Neural cell (in vitro differentiated cells): ENCODE data around the gene PTPRT. TPM values are rescaled to one million over a fixed set of nuclear protein-coding genes. Genes with fewer than 3 reads are reported as not detected.

Source experiments
- H2AFZ ChIP-seq: fragments of 200-600, 300-800 bp; sonication (generic), shearing (Covaris generic); 2 replicates; pipeline ENCODE4 v1.6.0; 2014; ENCODE audit warnings: low read depth, mild to moderate bottlenecking, antibody characterized with exemption, low read length, moderate library complexity
- H3F3A ChIP-seq: fragments of 200-600 bp; shearing (Covaris generic); 2 replicates; pipeline ENCODE4 v1.6.1; 2016; ENCODE audit warnings: mild to moderate bottlenecking, moderate library complexity, mixed read lengths, antibody characterized with exemption, low read length; ENCODE audit not compliant: insufficient read depth, poor library complexity, severe bottlenecking
- H3K27ac ChIP-seq: fragments of 200-600, 300-800 bp; sonication (generic), shearing (Covaris generic); 2 replicates; pipeline ENCODE4 v1.5.1; 2014; ENCODE audit warnings: mild to moderate bottlenecking, low read length, moderate library complexity
- H3K27me3 ChIP-seq: fragments of 300-800, 200-600 bp; sonication (generic), shearing (Covaris generic); 2 replicates; pipeline ENCODE4 v1.6.0; 2014; ENCODE audit warnings: mild to moderate bottlenecking, low read depth, low read length, moderate library complexity; ENCODE audit not compliant: insufficient read depth
- H3K36me3 ChIP-seq: fragments of 300-800, 200-600 bp; sonication (generic), shearing (Covaris generic); 2 replicates; pipeline ENCODE4 v1.5.1; 2014; ENCODE audit warnings: mild to moderate bottlenecking, antibody characterized with exemption, low read length, moderate library complexity; ENCODE audit not compliant: insufficient read depth
- H3K4me2 ChIP-seq: fragments of 300-800, 200-600 bp; sonication (generic), shearing (Covaris generic); 2 replicates; pipeline ENCODE4 v1.6.0; 2014; ENCODE audit warnings: mild to moderate bottlenecking, low read length
- H3K4me3 ChIP-seq: fragments of 300-800, 200-600 bp; sonication (generic), shearing (Covaris generic); 2 replicates; pipeline ENCODE4 v1.5.1; 2014; ENCODE audit warnings: mild to moderate bottlenecking, low read length, moderate library complexity
- H3K79me2 ChIP-seq: fragments of 200-600 bp; shearing (Covaris generic); replicated peaks from 2 replicates; pipeline ENCODE4 v1.6.0; 2014; ENCODE audit warnings: mild to moderate bottlenecking, low read length, moderate library complexity; ENCODE audit not compliant: insufficient read depth
- H3K9ac ChIP-seq: fragments of 300-800, 200-600 bp; sonication (generic), shearing (Covaris generic); 2 replicates; pipeline ENCODE4 v1.6.1; 2016; ENCODE audit warnings: mild to moderate bottlenecking, low read length, mixed read lengths
- H3K9me2 ChIP-seq: fragments of 200-600 bp; shearing (Covaris generic); 2 replicates; pipeline ENCODE4 v1.6.1; 2016; ENCODE audit warnings: mild to moderate bottlenecking, low read length, mixed read lengths; ENCODE audit not compliant: insufficient read depth
- H3K9me3 ChIP-seq: fragments of 200-600, 300-800 bp; sonication (generic), shearing (Covaris generic); 2 replicates; pipeline ENCODE4 v1.6.1; 2016; ENCODE audit warnings: mild to moderate bottlenecking, mixed run types, low read length, moderate library complexity, mixed read lengths
- H4K20me1 ChIP-seq: fragments of 200-600 bp; shearing (Covaris generic); 2 replicates; pipeline ENCODE4 v1.6.1; 2016; ENCODE audit warnings: mild to moderate bottlenecking, mixed run types; ENCODE audit not compliant: insufficient read depth
- CTCF ChIP-seq: fragments of 450-650 bp; IDR thresholded peaks from 2 replicates; pipeline ENCODE4 v1.5.1; 2014; ENCODE audit warnings: antibody characterized with exemption, mild to moderate bottlenecking, moderate library complexity; ENCODE audit not compliant: poor library complexity, severe bottlenecking
- EP300 ChIP-seq: fragments of 450-650 bp; conservative IDR thresholded peaks from 2 replicates; pipeline ENCODE4 v1.6.1; 2014; ENCODE audit warnings: antibody characterized with exemption, mild to moderate bottlenecking, moderate library complexity; ENCODE audit not compliant: poor library complexity, severe bottlenecking
- EZH2 ChIP-seq: fragments of 200-600, 300-800 bp; shearing (Covaris generic), sonication (generic); IDR thresholded peaks from 2 replicates; pipeline ENCODE4 v1.6.1; 2014; ENCODE audit warnings: antibody characterized with exemption, low read length, borderline replicate concordance, mild to moderate bottlenecking; ENCODE audit not compliant: insufficient read depth, poor library complexity, severe bottlenecking
- MXI1 ChIP-seq: fragments of 450-650 bp; conservative IDR thresholded peaks from 2 replicates; pipeline ENCODE4 v1.6.1; 2014; ENCODE audit warnings: antibody characterized with exemption, mild to moderate bottlenecking; ENCODE audit not compliant: poor library complexity, severe bottlenecking
- POLR2AphosphoS5 ChIP-seq: IDR thresholded peaks from 2 replicates; pipeline ENCODE4 v1.6.1; 2012
- RAD21 ChIP-seq: fragments of 450-650 bp; conservative IDR thresholded peaks from 2 replicates; pipeline ENCODE4 v1.6.1; 2014; ENCODE audit warnings: antibody characterized with exemption, mild to moderate bottlenecking, moderate library complexity
- REST ChIP-seq: IDR thresholded peaks from 2 replicates; pipeline ENCODE4 v1.6.1; 2012; ENCODE audit warnings: borderline replicate concordance
- SMC3 ChIP-seq: fragments of 450-650 bp; conservative IDR thresholded peaks from 2 replicates; pipeline ENCODE4 v1.6.1; 2014; ENCODE audit warnings: antibody characterized with exemption, mild to moderate bottlenecking, moderate library complexity; ENCODE audit not compliant: poor library complexity
- TAF1 ChIP-seq: IDR thresholded peaks from 2 replicates; pipeline ENCODE4 v1.6.1; 2012; ENCODE audit warnings: low read depth
- polyA plus RNA-seq: library from polyadenylated mRNA; depleted of rRNA; stranded (reverse); fragments of >200 nt; gene quantifications from 2 replicates; pipeline ENCODE4 v1.2.3, GENCODE V29; 2014

The PTPRT gene
- polyA plus RNA-seq, 1 donor from 2014 or later, result 9.2 TPM

- no peaks in the 10 kb centered on the region for H3K27me3 ChIP-seq
Measured at GRCh38 chr20:42923348-42923918, 266.3 kb downstream of the PTPRT start.

GRCh38 chr20:42920776-42921175, 268.9 kb downstream of the PTPRT start:
- no peaks in the 10 kb centered on the region for H3K27me3 ChIP-seq

More at GRCh38 chr20:42923348-42923918, 266.3 kb downstream of the PTPRT start:
- Histone ChIP-seq H3K4me3 (no peak overlapping the region), H3K27ac (no peak overlapping the region), H3K9ac (no peak overlapping the region), H3K79me2 (no peaks in the 10 kb centered on the region), H3F3A (no peaks in the 10 kb centered on the region), H2AFZ (no peak overlapping the region), H3K9me3 (no peaks in the 10 kb centered on the region), H3K9me2 (no peaks in the 10 kb centered on the region), H3K36me3 (no peaks in the 10 kb centered on the region), H4K20me1 (no peaks in the 10 kb centered on the region), H3K4me2 (no peak overlapping the region)
- peak; percentile 90 for TF ChIP-seq POLR2AphosphoS5
- no peak for TF ChIP-seq TAF1
- peak; percentile 97 for TF ChIP-seq EP300

More at GRCh38 chr20:42920776-42921175, 268.9 kb downstream of the PTPRT start:
- Histone ChIP-seq H3K27ac (no peak overlapping the region), H3K9me3 (peaks cover 5% of the 10 kb centered on the region), H3F3A (no peaks in the 10 kb centered on the region), H4K20me1 (no peaks in the 10 kb centered on the region), H3K4me2 (no peak overlapping the region), H3K9me2 (no peaks in the 10 kb centered on the region), H3K79me2 (no peaks in the 10 kb centered on the region), H3K36me3 (no peaks in the 10 kb centered on the region), H3K9ac (no peak overlapping the region), H3K4me3 (no peak overlapping the region), H2AFZ (no peak overlapping the region)
- TF ChIP-seq MXI1 (no peak), POLR2AphosphoS5 (no peak), EP300 (no peak), SMC3 (no peak), RAD21 (no peak), TAF1 (no peak), EZH2 (no peak), REST (no peak), CTCF (no peak)
